OCI-LY1 (cell line): Measurements from ENCODE around the gene CYP4F2.
"Not testable (repeated sequence)": the region's sequence is repeated elsewhere in the genome, so short reads cannot be mapped to it uniquely, and the experiment has no call there.

ENCODE experiments used
- H2AFZ ChIP-seq: fragments of 200-600 bp; sonication (generic), shearing (Covaris generic); 2 replicates; pipeline ENCODE4 v1.6.0; 2014; ENCODE audit warnings: antibody characterized with exemption, mild to moderate bottlenecking, low read length
- H3F3A ChIP-seq: fragments of 200-600 bp; sonication (generic), shearing (Covaris generic); 2 replicates; pipeline ENCODE4 v1.6.0; 2014; ENCODE audit warnings: mild to moderate bottlenecking, antibody characterized with exemption, low read length, moderate library complexity; ENCODE audit not compliant: insufficient read depth
- H3K27ac ChIP-seq: fragments of 200-600 bp; sonication (generic); 2 replicates; pipeline ENCODE4 v1.5.1; 2014; ENCODE audit warnings: low read length, mixed run types, mild to moderate bottlenecking, low read depth; ENCODE audit not compliant: poor library complexity, severe bottlenecking
- H3K27me3 ChIP-seq: fragments of 200-600 bp; sonication (generic); 2 replicates; pipeline ENCODE4 v1.6.0; 2014; ENCODE audit warnings: antibody characterized with exemption, mild to moderate bottlenecking, low read length, moderate library complexity; ENCODE audit not compliant: insufficient read depth
- H3K36me3 ChIP-seq: fragments of 200-600 bp; sonication (generic); 2 replicates; pipeline ENCODE4 v1.6.1; 2014; ENCODE audit warnings: mild to moderate bottlenecking, antibody characterized with exemption, low read length, moderate library complexity, mixed read lengths; ENCODE audit not compliant: insufficient read depth
- H3K4me1 ChIP-seq: fragments of 200-600 bp; sonication (generic); 2 replicates; pipeline ENCODE4 v1.5.1; 2014; ENCODE audit warnings: mild to moderate bottlenecking, low read length, moderate library complexity; ENCODE audit not compliant: insufficient read depth, severe bottlenecking
- H3K4me2 ChIP-seq: fragments of 200-600 bp; sonication (generic), shearing (Covaris generic); 2 replicates; pipeline ENCODE4 v1.6.1; 2014; ENCODE audit warnings: low read length
- H3K4me3 ChIP-seq: fragments of 200-600 bp; sonication (generic); 2 replicates; pipeline ENCODE4 v1.5.1; 2014; ENCODE audit warnings: low read length, low read depth, mild to moderate bottlenecking, mixed read lengths; ENCODE audit not compliant: poor library complexity, severe bottlenecking
- H3K79me2 ChIP-seq: fragments of 200-600 bp; shearing (Covaris generic); 2 replicates; pipeline ENCODE4 v1.6.1; 2016; ENCODE audit warnings: mixed run types, low read length, mixed read lengths; ENCODE audit not compliant: insufficient read depth
- H3K9ac ChIP-seq: fragments of 200-600 bp; sonication (generic), shearing (Covaris generic); 2 replicates; pipeline ENCODE4 v1.6.1; 2014; ENCODE audit warnings: mild to moderate bottlenecking, low read length, mixed read lengths
- H3K9me2 ChIP-seq: fragments of 200-600 bp; sonication (generic), shearing (Covaris generic); 2 replicates; pipeline ENCODE4 v1.6.1; 2014; ENCODE audit warnings: low read depth, mild to moderate bottlenecking, low read length, mixed read lengths
- H3K9me3 ChIP-seq: fragments of 200-600 bp; shearing (Covaris generic); 2 replicates; pipeline ENCODE4 v1.6.1; 2014; ENCODE audit warnings: low read length, mixed read lengths
- H4K20me1 ChIP-seq: fragments of 200-600 bp; sonication (generic), shearing (Covaris generic); 2 replicates; pipeline ENCODE4 v1.6.0; 2016; ENCODE audit warnings: mild to moderate bottlenecking, low read length; ENCODE audit not compliant: insufficient read depth
- CTCF ChIP-seq: fragments of 200-600 bp; sonication (generic), shearing (Covaris generic); IDR thresholded peaks from 2 replicates; pipeline ENCODE4 v1.5.1; 2017; ENCODE audit warnings: mild to moderate bottlenecking, antibody characterized with exemption, low read length, moderate library complexity, mixed read lengths
- EZH2 ChIP-seq: fragments of 200-600 bp; sonication (generic), shearing (Covaris generic); IDR thresholded peaks from 2 replicates; pipeline ENCODE4 v1.8.0; 2017; ENCODE audit warnings: borderline replicate concordance, mixed run types, mild to moderate bottlenecking, antibody characterized with exemption, low read length, moderate library complexity, mixed read lengths

CYP4F2 gene

DNA sequence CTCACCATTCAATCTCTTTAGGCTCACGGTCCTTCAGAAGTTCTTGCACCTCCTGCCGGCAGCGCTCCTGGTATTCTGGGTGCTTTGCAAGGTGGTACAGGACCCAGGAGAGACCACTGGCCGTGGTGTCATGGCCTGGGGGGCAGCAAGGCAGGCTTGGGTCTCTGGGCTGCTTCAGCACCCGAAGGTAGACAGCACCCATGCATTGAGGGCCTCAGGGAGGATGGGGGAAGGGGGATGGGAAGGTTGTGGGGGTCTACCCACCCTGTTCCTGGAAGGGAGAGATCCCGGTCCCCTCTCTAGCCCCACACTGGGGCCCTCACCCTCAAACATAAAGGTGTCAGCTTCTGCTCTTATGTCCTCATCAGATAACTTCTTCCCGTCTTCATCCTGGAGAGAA is 12.0 kb downstream of the CYP4F2 start:
- Histone ChIP-seq H3K4me1 (no peaks in the 10 kb centered on the region), H3K79me2 (no peaks in the 10 kb centered on the region), H3K36me3 (no peaks in the 10 kb centered on the region), H2AFZ (no peak overlapping the region), H3K9me2 (no peaks in the 10 kb centered on the region), H3K9me3 (no peaks in the 10 kb centered on the region), H3K27ac (no peak overlapping the region), H3K4me2 (no peak overlapping the region), H3K4me3 (no peak overlapping the region), H3F3A (no peaks in the 10 kb centered on the region), H3K27me3 (no peaks in the 10 kb centered on the region), H4K20me1 (no peaks in the 10 kb centered on the region), H3K9ac (no peak overlapping the region)
- no peak for TF ChIP-seq CTCF
- no peak for TF ChIP-seq EZH2

GRCh38 chr19:15885167-15885566 is 12.7 kb downstream of the CYP4F2 start:
- H3K27ac ChIP-seq, result no peak overlapping the region
- H3F3A ChIP-seq, result no peaks in the 10 kb centered on the region
- no peaks in the 10 kb centered on the region for H3K4me1 ChIP-seq
- H3K36me3 ChIP-seq, result no peaks in the 10 kb centered on the region
- H3K9ac ChIP-seq, result no peak overlapping the region
- no peak overlapping the region for H2AFZ ChIP-seq
- no peak overlapping the region for H3K4me2 ChIP-seq
- TF ChIP-seq CTCF (no peak), EZH2 (no peak)
- no peaks in the 10 kb centered on the region for H3K79me2 ChIP-seq
- H3K27me3 ChIP-seq, result no peaks in the 10 kb centered on the region
- no peaks in the 10 kb centered on the region for H3K9me2 ChIP-seq
- H3K9me3 ChIP-seq, result no peaks in the 10 kb centered on the region
- H4K20me1 ChIP-seq, result no peaks in the 10 kb centered on the region
- no peak overlapping the region for H3K4me3 ChIP-seq

GRCh38 chr19:15883329-15883728 is 14.5 kb downstream of the CYP4F2 start:
- not testable (repeated sequence) for H2AFZ ChIP-seq, H3K79me2 ChIP-seq, H3K4me2 ChIP-seq, H3K4me1 ChIP-seq, H3K9me2 ChIP-seq, H4K20me1 ChIP-seq, H3K9me3 ChIP-seq, H3K27me3 ChIP-seq, H3F3A ChIP-seq, H3K9ac ChIP-seq, H3K4me3 ChIP-seq, H3K27ac ChIP-seq, H3K36me3 ChIP-seq

DNA sequence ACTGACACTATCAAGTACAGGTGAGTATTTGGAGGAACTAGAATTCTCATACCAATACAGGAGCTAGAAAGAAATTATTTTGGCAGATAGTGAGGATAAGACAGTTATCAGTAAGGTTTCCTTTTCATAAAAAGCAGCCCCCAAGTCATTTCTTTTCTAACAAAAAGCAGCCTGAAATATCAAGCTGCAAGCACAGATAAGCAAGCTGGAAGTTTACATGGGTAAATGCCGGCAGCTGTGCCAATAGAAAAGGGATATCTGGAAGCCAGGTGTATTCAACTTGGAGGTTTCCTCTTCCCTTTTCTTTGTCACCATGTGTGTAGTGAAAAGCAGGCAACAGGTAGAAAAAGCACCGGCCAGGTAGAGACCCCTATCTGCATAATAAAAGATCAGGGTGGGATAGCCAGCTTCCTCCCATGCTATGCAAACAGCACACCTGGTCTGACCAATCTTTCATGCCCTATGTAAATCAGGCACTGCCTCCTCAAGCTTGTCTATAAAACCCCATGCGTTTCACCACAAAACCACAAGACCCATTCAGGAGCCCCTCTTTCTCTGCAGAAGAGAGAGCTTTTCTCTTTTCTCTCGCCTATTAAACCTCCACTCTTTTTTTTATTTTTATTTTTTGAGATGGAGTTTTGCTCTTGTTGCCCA is 22.9 kb downstream of the CYP4F2 start:
- Histone ChIP-seq H2AFZ (no peak overlapping the region), H3K9me3 (no peaks in the 10 kb centered on the region), H3K4me1 (no peaks in the 10 kb centered on the region), H3K27ac (no peak overlapping the region), H3F3A (no peaks in the 10 kb centered on the region), H3K4me2 (no peak overlapping the region), H3K79me2 (no peaks in the 10 kb centered on the region), H3K4me3 (no peak overlapping the region), H3K9me2 (no peaks in the 10 kb centered on the region), H4K20me1 (no peaks in the 10 kb centered on the region), H3K9ac (no peak overlapping the region), H3K27me3 (no peaks in the 10 kb centered on the region; the same call in 1 of the 2 replicates), H3K36me3 (no peaks in the 10 kb centered on the region)
- no peak for TF ChIP-seq CTCF
- no peak for TF ChIP-seq EZH2

DNA sequence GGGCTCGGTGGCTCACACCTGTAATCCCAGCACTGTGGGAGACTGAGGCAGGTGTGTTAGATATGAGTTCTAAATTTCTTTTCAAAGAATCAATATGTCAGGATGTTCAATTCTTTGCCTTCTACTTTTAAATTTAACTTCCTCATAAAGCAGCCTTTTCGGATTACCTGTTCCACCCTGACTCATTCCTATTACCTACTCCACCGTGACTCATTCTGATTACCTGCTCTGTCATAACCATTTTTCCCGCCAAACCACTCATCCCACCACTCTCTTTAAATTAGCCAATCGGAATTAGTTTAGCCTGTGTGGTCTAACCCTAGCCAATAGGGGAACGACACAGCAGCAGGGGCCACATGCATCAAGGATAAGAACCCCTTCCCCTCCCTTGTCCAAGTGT is 24.1 kb downstream of the CYP4F2 start:
- not testable (repeated sequence) for H3K4me2 ChIP-seq, H3K27me3 ChIP-seq, H3K36me3 ChIP-seq, H3K4me3 ChIP-seq, H3K9me2 ChIP-seq, H3K9me3 ChIP-seq, H3K9ac ChIP-seq, H3F3A ChIP-seq, H3K79me2 ChIP-seq, H4K20me1 ChIP-seq, H2AFZ ChIP-seq, H3K4me1 ChIP-seq, H3K27ac ChIP-seq
